Body of pancreas (tissue), 4 donors: ENCODE measurements around the gene KRT38.

Experiments
- POLR2A ChIP-seq, 3 donors: fragments of 450-650 bp; IDR thresholded peaks; one replicate each; pipeline ENCODE4 v1.6.1; 2016; ENCODE audit warnings: antibody characterized with exemption in 3 of 3, mild to moderate bottlenecking in 2 of 3
- TF ChIP-seq, protein P1 (sequence below), 7 experiments: fragments of 450-650 bp in 4 of 7; fragments of 200-600 bp in 3 of 7; sonication (generic) in 3 of 7; IDR thresholded peaks; one replicate each; pipeline ENCODE4 v1.5.1; 2016 to 2019; ENCODE audit warnings: antibody characterized with exemption in 7 of 7

DNA sequence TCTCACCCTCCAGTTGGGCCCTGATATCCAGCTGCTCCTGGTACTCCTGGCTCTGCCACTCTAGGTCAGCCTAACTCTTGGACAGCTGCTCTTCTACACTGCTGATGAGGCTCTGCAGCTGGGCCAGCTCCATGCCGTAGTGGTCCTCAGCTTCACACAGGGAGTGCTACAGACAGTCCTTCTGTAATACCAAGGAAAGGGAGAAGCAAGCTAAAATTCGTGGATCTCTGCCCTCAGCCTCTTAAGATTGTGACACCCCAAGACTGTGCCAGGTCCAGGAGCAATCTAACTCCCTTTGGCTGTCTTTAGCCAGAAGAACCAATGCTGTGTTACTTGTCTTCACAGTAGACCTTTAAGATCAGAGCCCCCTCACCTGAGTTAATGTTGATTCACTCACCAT, 7.7 kb upstream of the KRT38 start:
- TF ChIP-seq, protein P1, sequence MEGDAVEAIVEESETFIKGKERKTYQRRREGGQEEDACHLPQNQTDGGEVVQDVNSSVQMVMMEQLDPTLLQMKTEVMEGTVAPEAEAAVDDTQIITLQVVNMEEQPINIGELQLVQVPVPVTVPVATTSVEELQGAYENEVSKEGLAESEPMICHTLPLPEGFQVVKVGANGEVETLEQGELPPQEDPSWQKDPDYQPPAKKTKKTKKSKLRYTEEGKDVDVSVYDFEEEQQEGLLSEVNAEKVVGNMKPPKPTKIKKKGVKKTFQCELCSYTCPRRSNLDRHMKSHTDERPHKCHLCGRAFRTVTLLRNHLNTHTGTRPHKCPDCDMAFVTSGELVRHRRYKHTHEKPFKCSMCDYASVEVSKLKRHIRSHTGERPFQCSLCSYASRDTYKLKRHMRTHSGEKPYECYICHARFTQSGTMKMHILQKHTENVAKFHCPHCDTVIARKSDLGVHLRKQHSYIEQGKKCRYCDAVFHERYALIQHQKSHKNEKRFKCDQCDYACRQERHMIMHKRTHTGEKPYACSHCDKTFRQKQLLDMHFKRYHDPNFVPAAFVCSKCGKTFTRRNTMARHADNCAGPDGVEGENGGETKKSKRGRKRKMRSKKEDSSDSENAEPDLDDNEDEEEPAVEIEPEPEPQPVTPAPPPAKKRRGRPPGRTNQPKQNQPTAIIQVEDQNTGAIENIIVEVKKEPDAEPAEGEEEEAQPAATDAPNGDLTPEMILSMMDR (IDR thresholded peaks at IDR 0.05): no peak
- TF ChIP-seq POLR2A (IDR thresholded peaks at IDR 0.05): no peak
